K562 (cell line): ENCODE data around the gene GET3. TPM values are rescaled to one million over a fixed set of nuclear protein-coding genes. Genes with fewer than 3 reads are reported as not detected.

Experiments used
- ATF1 ChIP-seq, 2 experiments: fragments of 450-650 bp in 1 of 2; IDR thresholded peaks; 2 replicates each; pipeline ENCODE4 v1.6.1; 2016; ENCODE audit warnings: missing compliant biosample characterization in 1 of 2, missing genetic modification characterization in 1 of 2
- BHLHE40 ChIP-seq: IDR thresholded peaks from 2 replicates; pipeline ENCODE4 v1.6.1; 2011; ENCODE audit warnings: low read length, improper control_type of control experiment
- DNMT1 ChIP-seq: fragments of 450-650 bp; IDR thresholded peaks from 2 replicates; pipeline ENCODE4 v1.6.1; 2016; ENCODE audit warnings: antibody characterized with exemption, mild to moderate bottlenecking
- GATAD2A ChIP-seq: fragments of 450-650 bp; IDR thresholded peaks from 2 replicates; pipeline ENCODE4 v1.6.1; 2017
- GTF2A2 ChIP-seq: IDR thresholded peaks from 2 replicates; pipeline ENCODE4 v1.6.1; 2016; ENCODE audit warnings: mild to moderate bottlenecking, missing genetic modification characterization, missing compliant biosample characterization
- HCFC1 ChIP-seq: IDR thresholded peaks from 2 replicates; pipeline ENCODE4 v1.6.1; 2012; ENCODE audit warnings: low read depth, low read length, improper control_type of control experiment
- ILF3 ChIP-seq: fragments of 450-650 bp; IDR thresholded peaks from 2 replicates; pipeline ENCODE4 v1.6.1; 2018; ENCODE audit warnings: antibody characterized with exemption, mild to moderate bottlenecking, moderate library complexity, borderline replicate concordance
- MBD1 ChIP-seq: fragments of 250-450 bp; sonication (Bioruptor Pico); IDR thresholded peaks from 2 replicates; pipeline ENCODE4 v1.8.0; 2022; ENCODE audit warnings: inconsistent platforms
- MTA3 ChIP-seq: fragments of 450-650 bp; formaldehyde crosslinking; IDR thresholded peaks from 2 replicates; pipeline ENCODE4 v1.6.1; 2017; ENCODE audit warnings: mild to moderate bottlenecking, borderline replicate concordance
- RBM14 ChIP-seq: fragments of 200-400 bp; formaldehyde crosslinking; IDR thresholded peaks from 2 replicates; pipeline ENCODE4 v1.6.1; 2018; ENCODE audit warnings: low read depth, mild to moderate bottlenecking, low read length, moderate library complexity, borderline replicate concordance; ENCODE audit not compliant: insufficient read depth
- RBM25 ChIP-seq: fragments of 200-400 bp; formaldehyde crosslinking; IDR thresholded peaks from 2 replicates; pipeline ENCODE4 v1.6.1; 2018; ENCODE audit warnings: low read length, low read depth, moderate library complexity; ENCODE audit not compliant: severe bottlenecking
- RNF2 ChIP-seq: sonication (generic); IDR thresholded peaks from 2 replicates; pipeline ENCODE4 v1.6.1; 2016
- SIRT6 ChIP-seq: IDR thresholded peaks from one replicate; pipeline ENCODE4 v1.6.1; 2012; ENCODE audit warnings: low read depth, mild to moderate bottlenecking, control low read depth, inconsistent platforms, low read length, moderate library complexity
- ZBTB12 ChIP-seq: fragments of 250-450 bp; sonication (Bioruptor Pico); IDR thresholded peaks from 2 replicates; pipeline ENCODE4 v1.4.0; 2020
- ZFP30 ChIP-seq: fragments of 250-450 bp; sonication (Bioruptor Pico); IDR thresholded peaks from 2 replicates; pipeline ENCODE4 v1.8.0; 2022; ENCODE audit warnings: moderate library complexity, mild to moderate bottlenecking, inconsistent platforms, borderline replicate concordance
- ZKSCAN8 ChIP-seq: fragments of 200-800 bp; sonication (Bioruptor generic); IDR thresholded peaks from 2 replicates; pipeline ENCODE4 v1.6.1; 2016; ENCODE audit warnings: missing genetic modification characterization, missing compliant biosample characterization
- ZNF239 ChIP-seq: fragments of 250-450 bp; sonication (Bioruptor Pico); IDR thresholded peaks from 2 replicates; pipeline ENCODE4 v1.4.0; 2020; ENCODE audit warnings: mild to moderate bottlenecking
- ZNF384 ChIP-seq: IDR thresholded peaks from 2 replicates; pipeline ENCODE4 v1.6.1; 2012; ENCODE audit warnings: low read depth, low read length, improper control_type of control experiment
- ZNF561 ChIP-seq: fragments of 450-650 bp; formaldehyde crosslinking; conservative IDR thresholded peaks from 2 replicates; pipeline ENCODE4 v1.4.0; 2020; ENCODE audit warnings: mild to moderate bottlenecking, moderate library complexity
- ZNF584 ChIP-seq: fragments of 200-800 bp; sonication (Bioruptor generic); IDR thresholded peaks from 2 replicates; pipeline ENCODE4 v1.6.1; 2016; ENCODE audit warnings: low read depth, mild to moderate bottlenecking, missing genetic modification characterization, missing compliant biosample characterization
- polyA plus RNA-seq, 8 experiments: library from polyadenylated mRNA; depleted of rRNA in 4 of 8; stranded (reverse) in 5 of 8; unstranded in 3 of 8; fragments of >200 nt; fragmentation: Nextera tagmentation in 2 of 8; fragmentation: Illumina TruSeq in 1 of 8; extraction: Ambion mirVana in 2 of 8; extraction: Trizol in 1 of 8; gene quantifications; 2 replicates each; pipeline versions ENCODE4 v1.2.1 to v1.2.3, GENCODE V29; 2011 to 2014; ENCODE audit warnings: inconsistent platforms in 1 of 8, missing spikeins in 1 of 8
- total RNA-seq, 7 experiments: library from RNA; depleted of rRNA in 6 of 7; stranded (reverse); fragments of >200 nt in 6 of 7; fragmentation: Illumina TruSeq in 2 of 7; extraction: Trizol in 2 of 7; gene quantifications; 2 replicates each; pipeline versions ENCODE4 v1.2.1 to v1.2.3, GENCODE V29; 2011 to 2021; ENCODE audit warnings: low replicate concordance in 1 of 7
- TF ChIP-seq, protein P1 (sequence below): fragments of 450-650 bp; formaldehyde crosslinking; IDR thresholded peaks from 2 replicates; pipeline ENCODE4 v1.4.0; 2022; ENCODE audit warnings: missing genetic modification characterization
- TF ChIP-seq, protein P2 (sequence below): fragments of 450-650 bp; formaldehyde crosslinking; IDR thresholded peaks from 2 replicates; pipeline ENCODE4 v1.4.0; 2022; ENCODE audit warnings: missing genetic modification characterization

The GET3 gene
- total and polyA plus RNA-seq, 9 of the 15 experiments (the other 6 are each of a cell fraction or from before 2014, with no cell fraction given) = 8.3 to 83.5 (median 51.8) TPM

- TF ChIP-seq, protein P1, sequence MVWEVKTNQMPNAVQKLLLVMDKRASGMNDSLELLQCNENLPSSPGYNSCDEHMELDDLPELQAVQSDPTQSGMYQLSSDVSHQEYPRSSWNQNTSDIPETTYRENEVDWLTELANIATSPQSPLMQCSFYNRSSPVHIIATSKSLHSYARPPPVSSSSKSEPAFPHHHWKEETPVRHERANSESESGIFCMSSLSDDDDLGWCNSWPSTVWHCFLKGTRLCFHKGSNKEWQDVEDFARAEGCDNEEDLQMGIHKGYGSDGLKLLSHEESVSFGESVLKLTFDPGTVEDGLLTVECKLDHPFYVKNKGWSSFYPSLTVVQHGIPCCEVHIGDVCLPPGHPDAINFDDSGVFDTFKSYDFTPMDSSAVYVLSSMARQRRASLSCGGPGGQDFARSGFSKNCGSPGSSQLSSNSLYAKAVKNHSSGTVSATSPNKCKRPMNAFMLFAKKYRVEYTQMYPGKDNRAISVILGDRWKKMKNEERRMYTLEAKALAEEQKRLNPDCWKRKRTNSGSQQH = no peak
- TF ChIP-seq ZKSCAN8 = peak; percentile 97
- peak; percentile 46 for TF ChIP-seq ATF1 (CRISPR knock-in tag; IDR thresholded peaks at IDR 0.05)
- peak; percentile 60 for TF ChIP-seq ATF1 (tag; IDR thresholded peaks at IDR 0.05)
- no peak for TF ChIP-seq ZBTB12 (CRISPR knock-in tag)
- TF ChIP-seq HCFC1 = peak; percentile 22; the same call in 1 of the 2 replicates
- no peak for TF ChIP-seq ZNF584
- TF ChIP-seq DNMT1 = no peak
- TF ChIP-seq GATAD2A = peak; percentile 67; the same call in 1 of the 2 replicates
- no peak for TF ChIP-seq GTF2A2 (tag)
- TF ChIP-seq, protein P2, sequence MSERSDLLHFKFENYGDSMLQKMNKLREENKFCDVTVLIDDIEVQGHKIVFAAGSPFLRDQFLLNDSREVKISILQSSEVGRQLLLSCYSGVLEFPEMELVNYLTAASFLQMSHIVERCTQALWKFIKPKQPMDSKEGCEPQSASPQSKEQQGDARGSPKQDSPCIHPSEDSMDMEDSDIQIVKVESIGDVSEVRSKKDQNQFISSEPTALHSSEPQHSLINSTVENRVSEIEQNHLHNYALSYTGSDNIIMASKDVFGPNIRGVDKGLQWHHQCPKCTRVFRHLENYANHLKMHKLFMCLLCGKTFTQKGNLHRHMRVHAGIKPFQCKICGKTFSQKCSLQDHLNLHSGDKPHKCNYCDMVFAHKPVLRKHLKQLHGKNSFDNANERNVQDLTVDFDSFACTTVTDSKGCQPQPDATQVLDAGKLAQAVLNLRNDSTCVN (CRISPR knock-in tag) = no peak
- no peak for TF ChIP-seq ZFP30 (CRISPR knock-in tag)
- no peak for TF ChIP-seq ZNF384
- TF ChIP-seq RNF2 = no peak
- TF ChIP-seq ZNF561 = no peak
- TF ChIP-seq ILF3 = no peak
- no peak for TF ChIP-seq BHLHE40
- TF ChIP-seq SIRT6 = no peak
- no peak for TF ChIP-seq MBD1 (CRISPR knock-in tag)
- TF ChIP-seq RBM25 = no peak
- TF ChIP-seq RBM14 = no peak
- TF ChIP-seq ZNF239 (CRISPR knock-in tag) = no peak
- TF ChIP-seq MTA3 = 0 out of 2 replicates have a peak, but pooled peaks have one; percentile 41
Measured at GRCh38 chr19:12777217-12778016, 40.1 kb downstream of the GET3 start (continued).
